ENCODE results near the gene ZNF385A. TPM values are rescaled to one million over a fixed set of nuclear protein-coding genes. Genes with fewer than 3 reads are reported as not detected.
A peak's percentile ranks its signal among the peaks of the same experiment; 100 is the strongest.

Gene ZNF385A
- total RNA-seq, 4 donors from 2014 or later, result 0.26 to 16.9 (median 3.2) TPM

DNA sequence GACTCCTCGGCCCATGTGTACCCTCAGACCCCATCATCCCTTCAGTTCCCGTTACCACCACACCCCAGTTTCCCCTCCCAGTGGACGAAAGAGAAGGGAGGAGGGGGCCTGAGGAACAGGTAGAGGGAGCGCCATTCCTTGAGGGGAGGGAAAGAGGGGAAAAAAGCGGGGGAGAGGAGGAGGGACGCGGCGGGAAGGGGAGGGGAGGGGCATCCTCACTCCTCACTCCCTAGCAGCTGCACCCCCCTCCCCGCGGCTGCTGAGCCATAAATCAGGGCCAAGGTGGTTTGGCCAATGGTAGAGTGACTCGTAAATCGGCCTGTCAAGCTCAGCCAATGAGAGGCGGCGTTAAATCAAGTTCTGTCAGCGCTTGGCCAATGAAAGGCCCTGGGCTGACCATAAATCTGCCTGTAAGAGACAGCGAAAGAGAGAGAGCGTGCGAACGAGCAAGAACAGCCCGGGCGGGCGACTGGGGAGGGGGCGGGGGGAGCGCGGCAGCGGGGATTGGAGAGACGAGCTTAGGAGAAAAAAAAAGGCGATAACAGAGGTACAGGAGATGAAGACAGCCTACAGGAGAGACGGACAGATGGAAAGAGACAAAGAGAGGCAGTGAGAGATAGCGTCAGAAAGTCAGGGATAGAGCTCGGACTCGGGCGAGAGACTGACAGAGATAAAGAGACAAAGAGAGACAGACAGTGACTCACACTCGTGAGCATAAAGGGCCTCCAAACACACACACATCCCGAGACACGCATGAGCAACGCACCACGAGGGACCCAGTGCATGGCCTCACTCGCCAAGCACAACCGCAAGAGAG is 25.4 kb downstream of the ZNF385A start:
- DNase-seq, result peak; percentile 97 to 98
- H3K4me1 ChIP-seq, result peaks cover 0 to 4% of the 10 kb centered on the region in 2 donors
- H3K9me3 ChIP-seq, result no peaks in the 10 kb centered on the region
- no peaks in the 10 kb centered on the region for H3K27me3 ChIP-seq
- H3K27ac ChIP-seq, result peak overlapping the region; percentile 96 to 97
- peak overlapping the region; percentile 47 to 49 for H3K4me3 ChIP-seq
- H3K36me3 ChIP-seq, result no peaks in the 10 kb centered on the region
- intact Hi-C loops (cut with DNase I; ENCODE audit: low total_unique reads), result no loop called here
- TF ChIP-seq POLR2A (IDR thresholded peaks at IDR 0.05), result peak; percentile 18 to 36
- TF ChIP-seq, protein P1, sequence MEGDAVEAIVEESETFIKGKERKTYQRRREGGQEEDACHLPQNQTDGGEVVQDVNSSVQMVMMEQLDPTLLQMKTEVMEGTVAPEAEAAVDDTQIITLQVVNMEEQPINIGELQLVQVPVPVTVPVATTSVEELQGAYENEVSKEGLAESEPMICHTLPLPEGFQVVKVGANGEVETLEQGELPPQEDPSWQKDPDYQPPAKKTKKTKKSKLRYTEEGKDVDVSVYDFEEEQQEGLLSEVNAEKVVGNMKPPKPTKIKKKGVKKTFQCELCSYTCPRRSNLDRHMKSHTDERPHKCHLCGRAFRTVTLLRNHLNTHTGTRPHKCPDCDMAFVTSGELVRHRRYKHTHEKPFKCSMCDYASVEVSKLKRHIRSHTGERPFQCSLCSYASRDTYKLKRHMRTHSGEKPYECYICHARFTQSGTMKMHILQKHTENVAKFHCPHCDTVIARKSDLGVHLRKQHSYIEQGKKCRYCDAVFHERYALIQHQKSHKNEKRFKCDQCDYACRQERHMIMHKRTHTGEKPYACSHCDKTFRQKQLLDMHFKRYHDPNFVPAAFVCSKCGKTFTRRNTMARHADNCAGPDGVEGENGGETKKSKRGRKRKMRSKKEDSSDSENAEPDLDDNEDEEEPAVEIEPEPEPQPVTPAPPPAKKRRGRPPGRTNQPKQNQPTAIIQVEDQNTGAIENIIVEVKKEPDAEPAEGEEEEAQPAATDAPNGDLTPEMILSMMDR (IDR thresholded peaks at IDR 0.05), result peak in 1 of 4 experiments; percentile 4

DNA sequence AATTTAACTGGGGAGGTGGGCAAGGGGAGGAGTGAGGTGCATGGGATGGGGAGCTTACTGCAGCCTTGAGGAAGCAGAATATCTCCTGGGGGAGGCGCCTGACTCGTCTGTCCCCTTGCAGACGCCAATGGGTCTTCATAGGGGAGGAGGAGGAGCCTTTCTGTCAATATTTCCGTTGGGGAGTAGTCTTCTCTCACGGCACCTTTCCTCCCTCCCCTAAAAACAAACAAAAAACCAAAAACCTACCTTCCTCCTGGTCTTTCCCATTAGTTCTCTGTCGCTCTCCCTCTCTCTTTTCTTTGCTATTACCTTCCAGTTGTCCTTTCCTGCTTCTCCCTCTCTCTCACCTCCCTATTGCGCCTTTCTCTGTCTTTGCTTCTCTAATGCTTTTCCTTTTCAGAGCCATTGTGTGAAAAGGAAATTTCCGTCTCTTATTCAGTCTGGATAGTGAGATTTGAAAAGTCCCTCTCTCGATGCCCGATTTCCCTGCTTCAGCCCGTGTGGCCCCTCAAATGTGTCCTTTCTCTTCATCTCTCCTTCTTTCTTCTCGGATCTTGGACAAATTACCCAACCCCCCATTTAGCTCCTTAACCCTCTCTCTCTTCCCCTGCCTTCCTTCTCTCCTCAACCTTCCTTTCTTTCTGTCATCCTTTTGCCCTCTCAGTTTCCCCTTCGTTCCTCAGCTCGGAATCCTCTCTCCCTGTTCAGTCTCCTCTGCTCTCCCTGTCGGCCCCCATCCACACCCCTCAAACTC is 26.2 kb downstream of the ZNF385A start:
- peaks cover 0 to 4% of the 10 kb centered on the region in 2 donors for H3K4me1 ChIP-seq
- H3K36me3 ChIP-seq, result no peaks in the 10 kb centered on the region
- H3K27ac ChIP-seq, result peak overlapping the region; percentile 96 to 97
- TF ChIP-seq, protein P1 (IDR thresholded peaks at IDR 0.05), result no peak
- TF ChIP-seq POLR2A (IDR thresholded peaks at IDR 0.05), result no peak
- peak overlapping the region; percentile 47 to 49 for H3K4me3 ChIP-seq
- H3K27me3 ChIP-seq, result no peaks in the 10 kb centered on the region
- no peaks in the 10 kb centered on the region for H3K9me3 ChIP-seq
- no peak for DNase-seq
- intact Hi-C loops (cut with DNase I; ENCODE audit: low total_unique reads), result no loop called here

DNA sequence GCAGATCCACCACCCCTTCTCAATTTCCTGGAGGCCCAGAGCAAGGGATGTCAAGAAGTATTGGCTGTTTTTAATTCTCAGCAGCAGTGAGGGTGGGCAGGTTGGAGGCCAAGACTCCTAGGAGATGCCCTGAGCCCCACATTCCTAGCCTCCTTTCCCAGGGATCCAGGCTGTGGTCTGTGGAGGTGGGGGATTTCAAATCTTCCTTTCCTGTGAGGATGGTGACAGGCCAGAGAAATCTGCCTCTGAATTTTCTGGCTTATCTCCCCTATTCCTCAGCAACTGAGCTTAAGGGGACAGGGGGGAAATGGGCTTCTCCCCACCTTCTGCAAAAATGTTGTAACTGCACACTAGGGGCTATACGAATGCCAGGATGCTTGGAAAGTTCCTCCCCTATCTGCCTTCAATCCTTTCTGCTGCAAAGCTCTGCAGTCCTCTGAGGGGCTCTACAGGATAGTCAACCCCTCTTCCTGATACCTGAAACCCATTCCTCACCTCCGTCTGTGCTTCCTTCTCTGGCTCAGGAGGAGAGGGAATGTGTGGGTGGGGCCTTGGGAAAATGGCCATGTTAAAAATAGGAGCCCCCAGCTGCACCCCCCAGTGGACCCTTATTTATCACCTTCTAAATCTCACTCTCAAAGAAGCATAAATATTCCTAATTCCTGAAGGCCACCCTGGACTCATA is 26.9 kb downstream of the ZNF385A start:
- Histone ChIP-seq H3K27ac (peak overlapping the region; percentile 96 to 97), H3K36me3 (no peaks in the 10 kb centered on the region), H3K4me1 (peaks cover 0 to 8% of the 10 kb centered on the region in 2 donors), H3K27me3 (no peaks in the 10 kb centered on the region), H3K9me3 (no peaks in the 10 kb centered on the region), H3K4me3 (no peak overlapping the region)
- no peak for TF ChIP-seq POLR2A (IDR thresholded peaks at IDR 0.05)
- TF ChIP-seq, protein P1 (IDR thresholded peaks at IDR 0.05), result no peak
- no peak for DNase-seq
- intact Hi-C loops (cut with DNase I; ENCODE audit: low total_unique reads), result no loop called here

DNA sequence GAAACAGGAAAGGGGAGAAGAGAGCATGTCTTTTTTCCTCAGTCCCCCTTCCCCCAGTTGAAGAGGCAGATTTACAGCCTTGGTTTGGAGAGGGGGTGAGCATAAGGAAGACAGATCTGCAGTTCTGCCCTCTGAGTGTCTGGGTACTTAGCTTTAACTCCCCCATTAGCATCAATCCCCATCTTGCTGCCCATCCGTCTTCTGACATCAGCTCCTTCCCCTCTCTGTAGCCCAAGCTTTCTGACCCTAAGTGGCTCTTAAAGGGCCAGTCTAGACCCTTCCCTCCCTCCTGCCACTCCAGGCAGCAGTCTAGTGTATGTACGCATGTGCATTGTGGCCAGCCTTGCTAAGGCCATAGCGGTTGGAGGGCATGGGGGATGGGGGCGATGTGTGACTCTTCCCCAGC is 27.6 kb downstream of the ZNF385A start:
- H3K4me3 ChIP-seq, result no peak overlapping the region
- H3K27ac ChIP-seq, result peak overlapping the region; percentile 96 to 97
- H3K36me3 ChIP-seq, result no peaks in the 10 kb centered on the region
- no peaks in the 10 kb centered on the region for H3K27me3 ChIP-seq
- peaks cover 0 to 15% of the 10 kb centered on the region in 2 donors for H3K4me1 ChIP-seq
- H3K9me3 ChIP-seq, result no peaks in the 10 kb centered on the region
- TF ChIP-seq POLR2A (IDR thresholded peaks at IDR 0.05), result no peak
- TF ChIP-seq, protein P1 (IDR thresholded peaks at IDR 0.05), result no peak
- DNase-seq, result no peak
- intact Hi-C loops (cut with DNase I; ENCODE audit: low total_unique reads), result no loop called here
